HG03135 (cell line): Measurements from ENCODE around the gene SND1.

ENCODE experiments used
- ATAC-seq: cut with Tn5 transposase; IDR thresholded peaks from one replicate; pipeline ENCODE4 v1.9.1; 2021; ENCODE audit warnings: mild to moderate bottlenecking, moderate library complexity; ENCODE audit not compliant: unreplicated experiment

Gene SND1

GRCh38 chr7:127682140-127682539, 30.1 kb downstream of the SND1 start:
- ATAC-seq, result no peak

- ATAC-seq, result peak; percentile 76
Observed at GRCh38 chr7:127683776-127684681, 32.0 kb downstream of the SND1 start.

GRCh38 chr7:127689194-127689772, 37.3 kb downstream of the SND1 start:
- ATAC-seq, result no peak

- no peak for ATAC-seq
Observed at GRCh38 chr7:127690337-127690736, 38.3 kb downstream of the SND1 start.

GRCh38 chr7:127690806-127691205, 38.8 kb downstream of the SND1 start:
- ATAC-seq, result no peak

- no peak for ATAC-seq
Observed at GRCh38 chr7:127692200-127692599, 40.2 kb downstream of the SND1 start.

- no peak for ATAC-seq
Observed at GRCh38 chr7:127699853-127700252, 47.9 kb downstream of the SND1 start.

- ATAC-seq, result no peak
Observed at GRCh38 chr7:127702052-127702652, 50.2 kb downstream of the SND1 start.

GRCh38 chr7:127702938-127703337, 50.9 kb downstream of the SND1 start:
- ATAC-seq, result no peak

- ATAC-seq, result no peak
Observed at GRCh38 chr7:127704211-127704610, 52.2 kb downstream of the SND1 start.

- no peak for ATAC-seq
Observed at GRCh38 chr7:127705461-127705959, 53.5 kb downstream of the SND1 start.

GRCh38 chr7:127706766-127707165, 54.8 kb downstream of the SND1 start:
- no peak for ATAC-seq

GRCh38 chr7:127708201-127708600, 56.2 kb downstream of the SND1 start:
- ATAC-seq, result no peak

- no peak for ATAC-seq
Observed at GRCh38 chr7:127708788-127709187, 56.8 kb downstream of the SND1 start.

GRCh38 chr7:127710635-127711034, 58.6 kb downstream of the SND1 start:
- ATAC-seq, result no peak

GRCh38 chr7:127711872-127712271, 59.9 kb downstream of the SND1 start:
- no peak for ATAC-seq

GRCh38 chr7:127713006-127713405, 61.0 kb downstream of the SND1 start:
- ATAC-seq, result no peak

GRCh38 chr7:127713758-127714157, 61.8 kb downstream of the SND1 start:
- no peak for ATAC-seq

- ATAC-seq, result no peak
Observed at GRCh38 chr7:127715272-127715671, 63.3 kb downstream of the SND1 start.

- no peak for ATAC-seq
Observed at GRCh38 chr7:127715901-127716300, 63.9 kb downstream of the SND1 start.

- no peak for ATAC-seq
Observed at GRCh38 chr7:127717502-127718339, 65.7 kb downstream of the SND1 start.
